ENCODE measurements around the gene RAB3IP.

The RAB3IP gene, protein sequence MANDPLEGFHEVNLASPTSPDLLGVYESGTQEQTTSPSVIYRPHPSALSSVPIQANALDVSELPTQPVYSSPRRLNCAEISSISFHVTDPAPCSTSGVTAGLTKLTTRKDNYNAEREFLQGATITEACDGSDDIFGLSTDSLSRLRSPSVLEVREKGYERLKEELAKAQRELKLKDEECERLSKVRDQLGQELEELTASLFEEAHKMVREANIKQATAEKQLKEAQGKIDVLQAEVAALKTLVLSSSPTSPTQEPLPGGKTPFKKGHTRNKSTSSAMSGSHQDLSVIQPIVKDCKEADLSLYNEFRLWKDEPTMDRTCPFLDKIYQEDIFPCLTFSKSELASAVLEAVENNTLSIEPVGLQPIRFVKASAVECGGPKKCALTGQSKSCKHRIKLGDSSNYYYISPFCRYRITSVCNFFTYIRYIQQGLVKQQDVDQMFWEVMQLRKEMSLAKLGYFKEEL

DNA sequence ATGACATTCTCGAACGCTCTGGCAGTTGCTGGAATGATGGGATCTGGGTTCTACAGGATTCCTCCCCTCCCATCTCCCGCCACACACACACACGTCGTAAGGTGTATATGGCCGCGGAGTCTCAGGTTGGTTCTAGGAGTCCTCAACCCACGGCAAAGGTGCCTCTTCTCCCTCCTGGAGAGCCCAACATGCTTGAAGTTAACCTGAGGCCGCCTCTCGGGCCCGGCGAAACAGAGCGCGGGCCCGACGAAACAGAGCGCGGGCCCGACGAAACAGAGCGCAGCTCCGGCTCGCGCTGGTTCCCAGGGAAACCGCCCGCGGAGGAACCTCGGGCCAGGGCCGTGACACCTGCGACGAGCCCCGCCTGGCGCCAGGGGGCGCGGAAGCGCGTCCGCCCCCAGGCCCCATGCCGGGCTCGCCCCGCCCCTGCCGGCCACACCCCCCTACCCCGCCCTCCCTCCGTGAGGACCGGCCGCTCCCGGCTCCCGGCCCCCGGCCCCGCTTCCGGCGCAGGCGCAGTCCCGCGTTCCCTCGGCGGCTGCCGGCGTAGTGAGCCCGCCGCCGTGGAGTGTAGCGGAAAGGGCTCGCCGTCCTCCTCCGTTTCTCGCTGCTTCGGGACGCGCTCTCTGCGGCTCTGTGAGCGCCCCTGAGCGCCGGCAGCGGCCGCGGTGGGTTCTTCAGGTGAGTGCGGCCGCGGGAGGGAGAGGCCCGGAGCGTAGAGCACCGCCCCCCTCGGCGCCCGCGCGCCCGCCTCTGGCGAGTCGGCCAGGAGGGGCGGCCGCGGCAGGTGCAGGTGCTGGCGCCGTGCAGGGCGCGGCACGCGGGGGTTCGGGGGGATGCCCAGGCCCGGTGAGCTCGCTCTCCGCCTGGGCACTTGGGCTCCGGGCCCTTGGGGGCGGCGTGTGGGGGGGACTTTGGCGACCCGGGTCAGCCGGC lies at the start of gene RAB3IP:
Gene RAB3IP, plus strand, starts transcription at position 510 of the 936 bp plus-strand sequence. CDS start 16,549 bp downstream, outside the sequence.
- DNase-seq (ENCODE audit: low spot score), result peak; percentile 88

DNA sequence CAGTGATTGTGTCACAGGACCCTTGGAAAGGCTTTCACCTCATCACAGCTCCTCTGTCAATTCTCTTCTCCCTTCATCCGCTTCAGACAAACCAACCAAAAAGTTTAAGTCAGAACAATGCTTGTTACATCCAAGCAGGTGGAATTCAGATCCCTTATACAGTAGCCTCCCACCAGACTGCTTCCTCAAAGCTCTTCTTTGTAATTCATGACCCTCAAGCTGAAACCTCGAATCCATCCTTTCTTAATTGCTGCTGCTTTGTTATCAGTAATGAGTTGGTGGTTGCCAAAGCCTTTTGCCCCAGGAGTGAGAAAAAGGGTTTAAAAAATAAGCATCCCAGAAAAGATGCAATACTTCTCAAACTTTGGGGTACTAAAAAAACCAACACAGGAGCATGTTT lies 49.0 kb upstream of the RAB3IP start:
- DNase-seq (ENCODE audit: low spot score), result no peak

DNA sequence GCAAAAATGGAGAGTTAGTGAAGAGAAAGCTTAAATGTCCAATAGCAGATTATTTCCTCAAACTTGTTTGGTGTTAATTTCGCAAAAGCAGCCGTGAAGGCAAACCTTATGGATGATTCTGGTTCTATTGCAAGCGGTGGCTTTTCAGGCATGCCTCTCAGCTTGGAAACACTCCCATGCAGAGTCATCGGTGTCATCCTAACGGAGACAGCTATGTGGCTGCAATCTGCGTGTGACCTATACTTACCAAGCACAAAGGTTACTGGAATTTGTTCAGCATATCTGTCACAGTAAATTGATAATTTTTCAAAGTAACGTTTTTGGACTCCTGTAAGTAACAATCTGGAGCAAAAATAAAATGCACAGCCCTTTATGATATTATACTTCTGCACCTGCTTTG lies 44.5 kb upstream of the RAB3IP start:
- DNase-seq (ENCODE audit: low spot score), result no peak

DNA sequence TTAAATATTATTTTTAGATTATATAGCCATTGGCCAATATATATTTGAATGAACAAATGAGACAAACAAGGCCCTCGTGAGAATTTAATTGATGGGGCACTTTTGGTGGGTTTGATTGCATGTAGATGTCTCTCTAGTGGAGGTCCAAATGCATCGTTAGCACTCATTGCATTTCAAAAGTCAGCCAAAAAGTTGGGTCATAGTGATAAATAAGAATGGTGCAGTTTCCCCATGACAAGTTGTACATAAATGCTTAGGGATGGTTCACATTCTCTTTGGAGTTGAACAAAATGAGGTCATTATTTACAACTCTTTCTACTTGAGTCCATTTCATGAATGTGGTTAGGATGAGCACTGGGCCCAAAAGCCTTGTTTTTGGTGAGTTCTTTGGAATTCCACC lies 40.6 kb upstream of the RAB3IP start:
- DNase-seq (ENCODE audit: low spot score), result no peak

DNA sequence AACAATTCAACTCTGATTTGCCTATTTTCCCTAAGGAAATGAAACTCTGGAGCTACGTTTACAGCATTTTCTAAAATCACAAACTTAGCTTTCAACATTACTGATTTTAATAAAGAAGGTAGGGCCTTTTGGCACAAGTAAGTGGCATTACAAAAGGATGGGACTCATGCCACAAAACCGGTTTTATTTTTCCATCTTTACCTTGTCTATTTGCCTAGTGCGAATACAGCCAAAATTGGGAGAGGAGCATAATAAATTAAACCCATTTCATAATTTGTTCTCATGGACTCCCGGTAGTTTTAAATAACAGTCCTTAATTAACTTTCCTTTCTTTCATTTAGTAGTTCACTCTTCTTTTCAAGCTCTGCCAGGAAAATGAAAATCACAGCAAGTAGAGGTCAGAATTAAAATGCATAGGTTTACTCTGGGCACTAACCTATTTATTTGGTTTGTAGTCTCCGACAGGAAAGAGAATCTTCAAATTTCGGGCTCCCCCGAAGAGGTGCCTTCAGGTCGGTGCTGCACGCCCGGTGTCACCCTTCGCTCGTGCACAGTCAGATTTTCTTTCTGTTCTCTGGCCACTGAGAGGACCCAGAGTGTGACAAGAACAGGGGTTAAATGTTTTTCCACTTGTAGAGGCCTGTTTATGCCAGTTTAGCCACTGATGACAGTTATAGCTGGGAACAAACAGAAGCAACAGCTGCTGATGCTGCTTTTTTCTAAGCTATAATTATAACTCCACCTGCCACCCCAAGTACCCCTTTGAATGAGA lies 39.7 kb upstream of the RAB3IP start, which contains the start of gene BEST3:
Gene BEST3, minus strand, starts transcription at position 535 of the 772 bp plus-strand sequence. CDS start 1,505 bp downstream, outside the sequence.
- no peak for DNase-seq (ENCODE audit: low spot score)

DNA sequence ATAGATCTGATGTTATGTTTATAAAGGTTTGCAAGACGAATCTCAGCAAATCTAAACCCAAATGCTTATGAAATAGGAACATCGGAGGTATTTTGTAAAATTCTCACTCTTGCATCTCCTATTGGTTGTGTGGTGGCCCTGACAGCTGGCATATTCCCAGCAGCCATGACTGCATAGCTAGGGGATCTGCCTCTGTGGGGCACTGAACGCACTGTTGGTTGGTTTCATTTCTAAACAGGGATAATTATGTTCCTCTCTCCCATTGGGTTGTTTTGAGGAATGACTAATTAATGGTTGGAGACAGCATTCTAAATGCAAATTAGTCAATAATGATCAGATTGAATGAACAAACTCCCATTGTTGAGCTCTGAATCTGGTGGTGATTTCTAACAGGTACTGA lies 36.8 kb upstream of the RAB3IP start:
- DNase-seq (ENCODE audit: low spot score), result peak; percentile 35

DNA sequence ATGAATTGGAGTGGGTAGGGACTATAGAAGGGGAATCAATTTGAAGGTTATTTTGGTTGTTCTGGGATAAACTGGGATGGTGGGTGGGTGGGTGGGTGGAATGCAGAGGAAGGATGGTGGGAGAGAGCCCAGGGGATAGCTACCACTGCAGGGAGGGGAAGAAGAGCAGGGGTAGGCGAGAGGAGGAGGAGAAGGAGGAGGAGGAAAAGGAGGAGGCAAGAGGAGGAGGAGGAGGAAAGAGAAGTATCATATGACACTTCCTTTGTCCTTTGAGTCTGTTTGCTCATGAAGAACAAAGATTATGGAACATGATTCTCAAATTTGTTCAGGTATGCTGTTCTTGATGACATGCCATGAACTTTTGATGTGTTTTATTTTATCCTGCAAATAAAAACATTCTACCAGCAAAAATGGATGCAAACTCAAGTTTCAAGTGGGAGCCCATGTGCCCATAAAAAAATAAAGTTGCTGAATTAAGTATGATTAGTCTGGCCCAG lies 35.5 kb upstream of the RAB3IP start:
- DNase-seq (ENCODE audit: low spot score), result no peak

DNA sequence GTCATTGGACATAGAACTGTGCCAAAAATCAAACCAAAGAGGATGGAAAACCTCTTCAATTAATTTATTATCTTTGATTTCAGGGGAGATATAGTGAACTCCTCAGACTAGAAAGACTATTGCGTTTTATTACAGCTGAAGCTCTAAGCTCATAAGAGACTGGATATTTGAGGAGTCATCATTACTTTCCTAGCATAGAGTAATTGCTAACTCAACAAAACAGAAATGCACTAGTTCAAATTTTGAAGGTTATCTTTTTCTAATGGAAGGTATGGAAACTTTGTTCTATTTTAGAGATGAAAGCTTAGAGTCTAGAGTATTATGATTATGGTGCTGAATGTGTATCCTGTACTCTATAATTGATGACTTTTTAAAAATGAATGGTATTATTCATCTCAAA lies 34.3 kb upstream of the RAB3IP start:
- DNase-seq (ENCODE audit: low spot score), result no peak

DNA sequence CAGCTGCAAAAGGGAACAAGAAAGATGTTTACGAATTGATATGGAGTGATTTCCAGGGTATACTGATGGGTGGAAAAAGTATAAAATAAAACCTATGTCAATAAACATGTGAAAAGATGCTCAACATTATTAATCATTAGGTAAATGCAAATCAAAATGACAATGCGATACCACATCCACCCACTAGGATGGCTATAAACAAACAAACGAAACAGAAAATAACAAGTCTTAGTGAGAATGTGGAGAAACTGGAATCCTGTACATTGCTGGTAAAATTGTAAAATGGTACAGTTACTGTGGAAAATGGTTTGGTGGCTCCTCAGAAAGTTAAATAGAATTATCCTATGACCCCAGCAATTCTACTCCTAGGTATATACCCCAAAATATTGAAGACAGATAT lies 30.0 kb upstream of the RAB3IP start:
- DNase-seq (ENCODE audit: low spot score), result no peak

DNA sequence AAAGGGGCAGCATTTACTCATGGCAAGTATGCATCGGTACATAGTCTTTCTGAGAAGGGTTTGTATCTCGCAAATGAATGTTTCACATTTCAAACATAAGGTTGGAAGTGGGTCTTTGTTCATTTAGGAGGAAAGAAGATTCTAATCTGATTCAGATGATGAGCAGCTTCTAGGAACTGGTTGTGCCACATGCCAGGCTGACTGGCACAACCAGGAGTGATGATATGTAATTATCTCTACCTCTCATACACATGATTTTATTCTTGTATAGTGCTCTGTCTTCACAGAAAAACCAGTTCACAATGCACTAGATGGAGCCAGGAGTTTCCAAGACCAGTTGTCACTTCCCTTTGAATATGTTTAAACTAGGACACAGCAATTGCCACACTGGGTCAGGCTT lies 25.8 kb upstream of the RAB3IP start:
- no peak for DNase-seq (ENCODE audit: low spot score)

DNA sequence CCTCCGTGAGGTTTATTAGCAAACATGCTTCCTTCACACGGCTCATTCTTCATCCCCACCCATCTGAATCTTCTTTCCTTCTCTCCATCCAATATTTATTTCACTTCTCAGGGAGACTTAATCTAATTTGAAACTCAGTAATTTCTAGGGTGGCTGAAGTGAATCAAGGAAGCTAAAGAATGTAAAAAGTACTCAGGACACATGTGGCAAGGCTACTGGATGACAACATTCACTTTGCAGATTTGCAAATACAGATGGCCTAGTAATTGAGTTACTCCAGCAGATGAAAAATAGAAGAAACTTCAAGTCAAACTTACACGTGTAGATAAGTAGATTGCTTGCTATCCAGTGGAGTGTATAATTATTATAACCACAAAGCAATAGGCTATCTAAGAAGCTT lies 24.1 kb upstream of the RAB3IP start:
- DNase-seq (ENCODE audit: low spot score), result no peak

DNA sequence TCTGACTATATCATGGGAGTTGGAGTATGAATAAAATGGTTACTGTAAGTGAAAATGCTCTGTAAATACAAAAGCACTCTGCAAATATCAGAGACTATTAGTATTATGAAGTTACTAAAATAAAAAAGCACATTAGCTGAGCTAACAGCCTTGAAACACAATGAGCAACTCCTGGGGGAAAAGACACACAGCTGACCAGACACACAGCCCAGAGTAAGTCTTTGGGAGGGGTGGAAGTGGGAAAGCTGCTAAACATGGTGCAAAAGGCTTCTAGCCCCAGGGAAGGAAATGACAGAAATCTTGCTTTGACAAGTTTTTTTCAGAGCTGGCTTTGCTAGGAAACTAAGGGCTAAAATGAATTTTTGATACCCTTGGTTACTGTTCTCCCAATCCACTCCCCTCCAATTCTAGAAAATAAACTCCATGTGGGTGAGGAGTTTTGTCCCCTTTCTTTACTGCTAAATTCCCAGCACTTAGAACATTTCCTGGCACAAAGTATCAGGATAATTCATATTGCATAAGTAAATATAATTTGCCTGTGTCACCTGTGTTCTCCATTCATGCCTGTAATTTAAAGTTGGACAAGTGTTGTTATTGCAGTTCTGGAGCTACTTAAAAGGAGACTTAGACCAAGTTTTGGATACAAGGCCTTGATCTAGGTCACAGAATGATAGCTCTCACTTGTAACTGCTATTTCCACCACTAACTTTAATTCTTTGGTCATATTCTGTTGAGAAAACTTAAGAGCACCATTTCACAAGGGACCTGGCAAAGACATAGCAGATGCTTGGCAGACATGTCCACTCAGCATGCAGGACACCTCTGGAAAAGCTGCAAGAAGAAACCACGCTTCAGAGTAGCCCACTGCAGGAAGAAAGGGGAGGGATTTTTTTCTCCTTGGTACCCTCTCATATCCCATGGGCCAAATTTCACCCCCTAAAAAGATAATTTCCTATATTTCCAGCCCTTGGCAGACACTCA lies 19.0 kb upstream of the RAB3IP start:
- no peak for DNase-seq (ENCODE audit: low spot score)

DNA sequence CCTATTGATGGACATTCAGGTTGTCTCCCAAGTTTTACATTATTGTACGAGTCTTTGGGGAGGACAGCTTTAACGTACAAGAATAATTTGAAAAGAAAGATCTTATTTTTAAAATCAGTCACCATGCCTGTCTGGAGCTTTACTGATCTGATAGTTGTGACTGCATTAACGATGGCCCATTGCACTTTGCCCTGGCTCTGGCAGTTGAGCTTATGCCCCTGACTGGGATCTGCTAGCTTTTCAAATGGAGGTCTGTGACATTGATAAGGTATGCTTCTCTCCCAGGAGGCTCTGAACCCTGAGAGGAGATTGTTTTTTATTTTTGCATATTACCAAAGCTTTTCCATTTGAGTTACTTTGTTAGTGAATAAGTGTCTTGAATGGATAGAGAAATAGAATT lies 17.9 kb upstream of the RAB3IP start:
- DNase-seq (ENCODE audit: low spot score), result no peak

DNA sequence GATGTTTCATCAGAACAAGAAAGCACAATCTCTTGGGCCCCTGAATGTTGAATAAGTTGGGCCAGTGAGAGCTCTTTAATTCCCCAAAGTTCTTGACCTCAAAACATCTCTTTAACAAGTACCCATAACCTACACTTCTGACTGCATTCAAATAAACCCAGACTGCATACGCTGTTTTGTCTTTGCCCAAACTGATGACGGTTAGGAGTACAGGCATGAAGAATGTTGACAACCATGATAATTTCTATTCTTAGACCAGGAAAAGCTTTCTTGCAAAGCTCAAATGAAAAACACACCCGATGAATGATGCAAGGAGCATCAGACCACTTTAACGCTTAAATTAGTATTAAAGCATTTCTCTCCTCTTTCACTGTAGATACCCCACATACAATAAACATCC lies 11.7 kb upstream of the RAB3IP start:
- DNase-seq (ENCODE audit: low spot score), result no peak

DNA sequence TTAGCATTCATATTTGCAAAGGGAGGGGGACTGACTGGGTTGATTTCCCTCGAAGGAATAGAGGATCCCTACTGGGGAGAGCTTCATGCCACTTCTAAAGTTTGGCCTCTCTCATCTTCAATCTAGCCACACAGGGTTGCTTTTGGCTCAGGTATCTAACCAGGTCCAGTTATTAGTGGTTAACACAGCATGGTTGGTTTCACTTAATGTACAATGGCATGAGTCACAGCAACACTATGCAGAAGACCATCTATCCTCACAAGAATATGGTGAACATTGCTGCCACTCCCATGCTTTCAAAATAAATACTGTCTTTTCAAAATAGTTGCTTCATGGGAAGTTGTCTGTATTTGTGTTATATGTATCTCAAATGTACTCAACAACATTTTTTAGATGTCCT lies 6.6 kb upstream of the RAB3IP start:
- DNase-seq (ENCODE audit: low spot score), result no peak

DNA sequence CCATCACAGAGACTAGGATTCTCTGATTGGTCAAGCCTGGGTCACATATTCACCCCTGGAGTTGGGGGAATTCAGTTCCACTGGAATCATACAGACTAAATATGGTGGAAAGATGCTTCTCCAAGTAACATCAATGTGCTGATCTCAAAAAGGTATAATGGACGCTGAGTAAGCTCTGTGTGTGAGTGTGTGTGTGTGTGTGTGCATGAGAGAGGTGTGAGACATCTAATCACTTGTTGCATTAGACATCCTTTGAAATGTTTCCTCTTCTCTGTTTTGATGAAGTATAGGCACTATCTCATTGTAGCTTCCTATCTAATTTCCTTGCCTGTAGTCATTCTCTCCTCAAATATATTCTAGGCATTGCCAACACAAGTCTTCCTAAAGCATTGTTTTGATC lies 5.0 kb upstream of the RAB3IP start:
- DNase-seq (ENCODE audit: low spot score), result no peak

DNA sequence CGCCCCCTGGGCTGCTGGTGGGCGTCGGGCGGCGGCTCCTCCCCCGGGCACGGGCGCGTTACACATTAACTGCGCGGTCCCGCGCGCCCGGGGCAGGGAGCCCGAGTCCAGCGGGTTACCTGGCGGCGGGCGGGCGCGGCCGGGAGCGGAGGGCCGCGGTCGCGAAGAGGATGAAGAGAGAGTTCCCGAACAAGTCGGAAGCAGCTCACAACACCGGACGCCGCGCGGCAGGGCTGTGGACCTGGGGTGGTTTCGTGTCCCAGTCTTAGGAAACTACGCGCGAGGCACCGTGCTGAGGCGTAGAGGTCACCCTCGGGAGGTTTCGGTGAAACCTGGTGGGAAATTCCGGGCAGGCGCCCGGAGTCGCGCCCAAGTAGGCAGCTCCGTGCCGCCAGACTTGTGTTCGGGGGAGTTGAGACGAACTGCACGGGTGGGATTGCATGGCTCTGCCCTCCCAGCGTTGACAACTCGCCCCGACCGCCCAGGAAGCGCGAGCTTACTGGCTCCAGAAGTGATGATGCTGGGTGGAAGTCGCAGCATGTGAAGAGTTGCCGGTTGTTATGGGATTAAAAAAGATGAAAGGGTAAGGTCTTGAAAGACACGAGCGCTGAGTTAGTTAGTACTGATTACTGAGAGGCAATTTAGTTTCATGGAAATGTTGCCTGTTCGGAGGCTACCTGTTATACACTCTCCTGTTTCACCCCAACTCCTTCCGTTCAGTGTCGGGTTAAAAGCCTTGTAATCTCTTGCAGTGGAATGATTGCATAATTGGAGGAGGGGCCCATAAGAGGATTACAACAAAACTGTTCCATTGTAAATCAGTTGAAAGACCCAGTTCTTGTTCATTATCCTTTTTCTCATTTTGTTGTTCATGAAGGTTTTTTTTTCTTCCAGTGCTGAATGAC lies 879 bp downstream of the RAB3IP start:
- DNase-seq (ENCODE audit: low spot score), result peak; percentile 50

DNA sequence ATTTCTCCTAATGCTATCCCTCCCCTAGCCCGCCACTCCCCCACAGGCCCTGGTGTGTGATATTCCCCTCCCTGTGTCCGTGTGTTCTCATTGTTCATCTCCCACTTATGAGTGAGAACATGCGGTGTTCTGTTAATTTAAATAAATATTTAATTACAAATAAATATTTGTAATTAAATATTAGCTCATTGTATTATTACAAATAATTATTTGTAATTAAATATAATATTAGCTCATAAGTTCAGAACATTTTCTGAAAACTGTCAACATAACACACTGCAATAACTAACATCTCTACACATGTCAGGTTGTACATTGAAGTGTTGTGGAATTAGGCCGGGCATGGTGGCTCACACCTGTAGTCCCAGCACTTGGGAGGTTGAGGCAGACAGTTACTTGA lies 5.4 kb downstream of the RAB3IP start:
- DNase-seq (ENCODE audit: low spot score), result no peak

DNA sequence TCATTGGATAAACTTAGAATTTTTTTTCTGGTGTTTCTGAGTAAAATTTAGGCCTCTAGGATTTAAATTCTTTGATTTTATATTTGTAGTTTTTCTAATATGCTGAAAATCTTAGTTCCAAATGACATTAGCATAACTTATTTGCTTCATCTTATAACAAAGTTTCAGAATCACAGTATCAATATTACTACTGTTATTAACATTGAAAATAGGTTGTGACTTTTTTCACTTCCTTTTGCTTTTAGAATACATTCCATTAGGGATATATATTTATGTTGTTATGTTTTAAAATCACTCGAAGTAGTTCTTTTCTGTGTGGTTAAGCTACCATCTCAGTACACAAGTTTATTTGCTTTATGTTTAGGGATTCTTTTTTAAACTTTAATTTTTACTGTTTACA lies 12.8 kb downstream of the RAB3IP start:
- no peak for DNase-seq (ENCODE audit: low spot score)

DNA sequence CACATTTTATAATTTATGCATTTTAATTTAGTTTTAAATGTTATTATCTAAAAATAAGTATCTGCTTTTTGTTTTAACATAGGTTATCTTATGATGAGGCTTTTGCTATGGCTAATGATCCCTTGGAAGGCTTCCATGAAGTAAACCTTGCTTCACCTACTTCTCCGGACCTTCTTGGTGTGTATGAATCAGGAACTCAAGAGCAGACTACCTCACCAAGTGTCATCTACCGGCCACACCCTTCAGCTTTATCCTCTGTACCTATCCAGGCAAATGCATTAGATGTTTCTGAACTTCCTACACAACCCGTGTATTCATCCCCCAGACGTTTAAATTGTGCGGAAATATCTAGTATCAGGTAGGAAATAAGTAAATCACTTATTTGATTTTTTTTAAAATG lies 16.6 kb downstream of the RAB3IP start:
- no peak for DNase-seq (ENCODE audit: low spot score)

Measured in putamen (tissue), 1 donor.